T-helper 2 cell treated with Interferon-gamma antibody and Interleukin-4, amounts not matched to agents 5 μg/mL and 100 μg/mL, for 36 hours (primary cell): ENCODE data around the gene STAG1.
"Not testable (repeated sequence)": the region's sequence is repeated elsewhere in the genome, so short reads cannot be mapped to it uniquely, and the experiment has no call there.

Source experiments
- DNase-seq: peaks from one replicate; pipeline ENCODE4 v3.0.0; 2021; ENCODE audit warnings: low spot score
- H3K27ac Mint-ChIP-seq: one replicate; pipeline ENCODE4 v1.8.0; 2021; ENCODE audit warnings: mild to moderate bottlenecking, mixed read lengths
- H3K27me3 Mint-ChIP-seq: one replicate; pipeline ENCODE4 v1.8.0; 2021; ENCODE audit warnings: low read depth, mixed read lengths
- H3K36me3 Mint-ChIP-seq: one replicate; pipeline ENCODE4 v1.8.0; 2021; ENCODE audit warnings: low read depth, mixed read lengths
- H3K4me1 Mint-ChIP-seq: one replicate; pipeline ENCODE4 v1.8.0; 2021; ENCODE audit warnings: low read depth, mixed read lengths
- H3K4me3 Mint-ChIP-seq: one replicate; pipeline ENCODE4 v1.8.0; 2022; ENCODE audit warnings: mild to moderate bottlenecking, moderate library complexity, mixed read lengths
- H3K9me3 Mint-ChIP-seq: one replicate; pipeline ENCODE4 v1.8.0; 2021; ENCODE audit warnings: mixed read lengths

The STAG1 gene

DNA sequence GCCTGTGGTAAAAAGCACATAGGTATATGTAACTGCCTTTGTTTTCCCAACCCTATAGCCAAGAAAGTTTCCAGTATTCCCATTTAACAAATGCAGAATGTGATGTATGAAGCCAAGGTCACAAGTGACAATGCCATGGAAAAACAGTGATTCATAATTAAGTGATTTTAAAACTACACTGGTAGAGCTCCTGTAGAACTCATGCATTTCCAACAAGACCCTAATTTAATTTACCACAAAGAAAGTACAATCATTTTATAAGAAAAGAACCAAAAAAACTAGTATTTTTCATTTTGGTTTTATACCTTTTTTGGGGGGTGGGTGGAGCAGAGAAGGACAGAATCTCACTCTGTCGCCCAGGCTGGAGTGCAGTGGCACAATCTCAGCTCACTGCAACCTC is 82.0 kb downstream of the STAG1 start:
- peaks cover 9% of the 10 kb centered on the region for H3K36me3 Mint-ChIP-seq
- no peak overlapping the region for H3K27ac Mint-ChIP-seq
- no peak for DNase-seq
- no peaks in the 10 kb centered on the region for H3K9me3 Mint-ChIP-seq
- H3K4me3 Mint-ChIP-seq: no peak overlapping the region
- H3K27me3 Mint-ChIP-seq: no peaks in the 10 kb centered on the region
- H3K4me1 Mint-ChIP-seq: peaks cover 17% of the 10 kb centered on the region

DNA sequence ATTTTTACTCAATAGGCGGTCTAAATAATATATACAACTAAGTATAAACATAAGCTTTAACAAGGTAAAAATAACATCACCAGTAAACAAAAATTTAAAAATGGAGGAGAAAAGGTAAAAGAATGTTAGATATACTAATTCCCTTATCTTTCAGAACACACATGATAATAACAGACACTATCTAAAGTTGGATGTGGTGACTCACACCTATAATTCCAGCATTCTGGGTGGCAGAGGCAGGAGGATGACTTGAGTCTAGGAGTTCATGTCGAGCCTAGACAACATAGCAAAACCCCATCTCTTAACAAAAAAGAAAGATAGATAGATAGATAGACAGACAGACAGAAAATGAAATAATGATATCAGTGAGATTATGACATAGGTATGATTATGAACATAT is 85.1 kb downstream of the STAG1 start:
- H3K4me1 Mint-ChIP-seq: peaks cover 11% of the 10 kb centered on the region
- no peak overlapping the region for H3K4me3 Mint-ChIP-seq
- no peak overlapping the region for H3K27ac Mint-ChIP-seq
- no peaks in the 10 kb centered on the region for H3K27me3 Mint-ChIP-seq
- peaks cover 9% of the 10 kb centered on the region for H3K36me3 Mint-ChIP-seq
- no peaks in the 10 kb centered on the region for H3K9me3 Mint-ChIP-seq
- DNase-seq: no peak

DNA sequence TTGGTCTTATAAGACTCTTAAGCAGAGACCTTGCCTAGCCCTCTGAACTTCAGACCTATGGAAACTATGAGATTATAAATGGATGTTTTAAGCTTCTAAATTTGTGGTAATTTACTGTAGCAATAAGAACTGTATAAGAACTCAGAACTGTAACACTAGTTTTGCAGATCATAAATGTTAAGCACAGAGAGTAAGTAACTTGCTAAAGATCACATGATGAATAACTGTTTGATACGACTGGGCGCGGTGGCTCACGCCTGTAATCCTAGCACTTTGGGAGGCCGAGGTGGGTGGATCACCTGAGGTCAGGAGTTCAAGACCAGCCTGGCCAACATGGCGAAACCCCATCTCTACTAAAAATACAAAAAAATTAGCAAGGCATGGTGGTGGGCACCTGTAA is 85.9 kb downstream of the STAG1 start:
- DNase-seq, H3K27ac Mint-ChIP-seq, H3K9me3 Mint-ChIP-seq, H3K27me3 Mint-ChIP-seq, H3K4me3 Mint-ChIP-seq, H3K36me3 Mint-ChIP-seq: not testable (repeated sequence)
- peaks cover 11% of the 10 kb centered on the region for H3K4me1 Mint-ChIP-seq

DNA sequence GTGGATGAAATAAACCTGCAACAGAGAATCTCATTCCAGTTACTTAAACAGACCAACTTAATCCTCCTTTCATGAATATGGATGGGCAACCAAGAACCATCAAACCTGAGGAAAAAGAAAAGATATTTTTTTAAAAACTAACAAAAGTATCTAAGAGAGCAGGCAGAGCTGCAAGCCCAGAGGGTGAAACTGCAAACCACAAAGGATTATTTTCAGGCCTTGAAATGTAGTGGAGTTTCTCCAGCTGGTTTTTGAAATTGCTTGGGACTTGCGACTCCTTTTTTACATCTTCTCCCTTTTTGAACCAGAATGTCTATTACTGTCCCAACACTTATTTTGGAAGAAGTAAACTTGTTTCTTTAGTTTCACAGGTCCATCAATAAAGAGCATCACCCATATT is 87.4 kb downstream of the STAG1 start:
- H3K9me3 Mint-ChIP-seq: no peaks in the 10 kb centered on the region
- H3K27ac Mint-ChIP-seq: no peak overlapping the region
- H3K4me1 Mint-ChIP-seq: peaks cover 11% of the 10 kb centered on the region
- no peak for DNase-seq
- no peaks in the 10 kb centered on the region for H3K27me3 Mint-ChIP-seq
- H3K36me3 Mint-ChIP-seq: peaks cover 5% of the 10 kb centered on the region
- H3K4me3 Mint-ChIP-seq: no peak overlapping the region

DNA sequence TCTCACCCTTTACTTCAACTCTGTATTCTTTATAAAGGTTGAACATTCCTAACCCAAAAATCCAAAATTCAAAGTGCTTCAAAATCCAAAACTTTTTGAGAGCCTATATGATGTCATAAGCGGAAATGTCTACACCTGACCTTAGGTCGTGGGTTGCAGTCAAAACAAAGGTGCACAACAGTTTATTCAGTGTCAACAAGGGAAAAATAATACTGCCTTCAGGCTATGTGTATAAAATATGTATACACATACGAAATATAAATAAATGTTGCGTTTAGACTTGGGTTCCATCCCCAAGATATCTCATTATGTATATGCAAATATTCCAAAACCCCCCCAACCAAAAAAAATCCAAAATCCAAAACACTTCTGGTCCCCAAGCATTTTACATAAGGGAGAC is 90.9 kb downstream of the STAG1 start:
- Mint-ChIP-seq H3K36me3 (peaks cover 2% of the 10 kb centered on the region), H3K27ac (no peak overlapping the region), H3K4me3 (no peak overlapping the region), H3K4me1 (peaks cover 11% of the 10 kb centered on the region), H3K9me3 (peaks cover under 1% of the 10 kb centered on the region), H3K27me3 (no peaks in the 10 kb centered on the region)
- no peak for DNase-seq

DNA sequence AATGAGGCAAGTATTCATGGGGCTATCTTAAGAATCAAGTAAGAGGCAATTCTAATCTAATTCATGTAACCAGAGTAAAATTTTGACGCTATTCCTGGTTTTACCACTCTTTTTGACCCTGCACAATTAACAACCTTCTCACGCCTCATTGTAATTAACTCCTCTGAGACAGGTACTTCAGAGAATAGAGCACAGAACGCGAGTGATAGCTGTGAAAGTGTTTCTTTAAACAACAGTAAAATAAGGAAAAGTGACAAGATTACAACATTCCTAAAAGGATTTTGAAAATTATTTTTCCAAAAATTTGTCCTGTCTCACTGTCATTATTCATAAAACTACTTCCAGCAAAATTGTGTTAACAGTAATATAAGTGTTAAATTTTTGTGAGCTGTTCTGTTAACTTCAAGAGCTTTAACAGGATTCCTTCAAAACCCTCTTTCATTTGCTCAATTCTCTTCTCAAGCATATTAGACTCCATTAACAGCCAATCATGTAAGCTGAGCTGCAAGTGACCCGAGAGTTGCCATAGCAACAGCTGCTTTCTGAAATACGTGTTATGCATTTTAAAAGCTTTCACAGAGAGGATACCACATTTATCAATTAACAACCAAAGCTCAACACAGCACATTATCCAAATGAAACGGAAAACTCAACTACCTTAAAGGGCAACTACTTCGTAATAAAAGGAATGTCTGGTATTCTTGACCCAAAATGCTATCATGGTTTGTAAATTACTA is 93.1 kb downstream of the STAG1 start:
- H3K4me3 Mint-ChIP-seq: no peak overlapping the region
- H3K36me3 Mint-ChIP-seq: peaks cover 11% of the 10 kb centered on the region

DNA sequence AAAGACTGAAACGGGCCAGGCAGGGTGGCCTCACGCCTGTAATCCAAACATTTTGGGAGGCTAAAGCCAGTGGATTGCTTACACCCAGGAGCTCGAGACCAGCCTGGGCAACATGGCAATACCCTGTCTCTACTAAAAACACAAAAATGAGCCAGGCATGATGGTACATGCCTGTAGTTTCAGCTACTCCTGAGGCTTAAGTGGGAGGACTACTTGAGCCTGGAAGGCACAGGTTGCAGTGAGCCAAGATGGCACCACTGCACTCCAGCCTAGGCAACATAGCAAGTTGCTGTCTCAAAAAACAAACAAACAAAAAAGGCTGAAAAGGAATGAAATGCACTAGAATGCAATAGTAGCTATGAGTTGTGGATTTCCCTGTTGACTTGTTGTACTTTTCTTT is 94.7 kb downstream of the STAG1 start:
- Mint-ChIP-seq H3K36me3 (peaks cover 17% of the 10 kb centered on the region), H3K27me3 (no peaks in the 10 kb centered on the region), H3K4me3 (no peak overlapping the region), H3K4me1 (no peaks in the 10 kb centered on the region), H3K27ac (no peak overlapping the region), H3K9me3 (peaks cover 29% of the 10 kb centered on the region)
- no peak for DNase-seq

More for the DNA sequence above, 93.1 kb downstream of the STAG1 start:
- H3K27ac Mint-ChIP-seq: no peak overlapping the region
- peaks cover 19% of the 10 kb centered on the region for H3K9me3 Mint-ChIP-seq
- peaks cover 6% of the 10 kb centered on the region for H3K4me1 Mint-ChIP-seq
- H3K27me3 Mint-ChIP-seq: no peaks in the 10 kb centered on the region
- no peak for DNase-seq

DNA sequence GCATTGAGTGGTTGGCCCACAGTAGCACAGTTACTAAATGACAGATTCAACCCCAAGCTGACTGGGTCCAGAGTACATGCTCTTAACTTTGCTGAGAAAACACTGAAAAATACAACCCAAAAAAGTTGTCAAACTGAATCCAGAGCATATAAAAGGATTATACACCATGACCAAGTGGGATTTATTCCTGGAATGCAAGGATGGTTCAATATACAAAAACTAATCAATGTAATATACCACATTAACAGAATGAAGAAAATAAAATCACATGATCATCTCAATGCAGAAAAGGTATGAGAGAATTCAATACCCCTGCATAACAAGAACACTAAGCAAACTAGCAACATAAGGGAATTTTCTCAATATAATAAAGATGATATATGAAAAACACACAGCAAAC is 98.5 kb downstream of the STAG1 start:
- no peak overlapping the region for H3K4me3 Mint-ChIP-seq
- no peaks in the 10 kb centered on the region for H3K27me3 Mint-ChIP-seq
- DNase-seq: no peak
- peaks cover 29% of the 10 kb centered on the region for H3K36me3 Mint-ChIP-seq
- peaks cover 33% of the 10 kb centered on the region for H3K9me3 Mint-ChIP-seq
- peaks cover 8% of the 10 kb centered on the region for H3K4me1 Mint-ChIP-seq
- no peak overlapping the region for H3K27ac Mint-ChIP-seq

DNA sequence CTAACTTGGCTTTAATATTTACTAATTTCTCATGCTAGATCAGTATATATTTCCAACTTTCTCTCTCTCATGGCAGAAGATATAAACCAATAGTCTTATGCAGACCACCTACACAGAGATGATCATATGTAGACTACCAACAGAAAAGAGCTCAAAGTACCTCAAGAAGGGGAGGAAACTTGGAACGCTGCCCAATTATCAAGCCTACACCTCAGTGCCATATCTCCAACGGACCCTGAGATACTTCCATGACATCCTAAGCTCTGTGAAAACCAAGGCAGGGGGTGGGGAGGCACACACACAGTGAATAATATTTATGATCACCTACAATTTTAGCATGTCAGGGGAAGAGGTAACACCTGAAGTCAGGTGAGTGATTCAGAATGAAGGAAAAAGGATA is 100.6 kb downstream of the STAG1 start:
- Mint-ChIP-seq H3K36me3 (peaks cover 27% of the 10 kb centered on the region), H3K9me3 (peaks cover 33% of the 10 kb centered on the region), H3K4me3 (no peak overlapping the region), H3K27ac (no peak overlapping the region), H3K27me3 (no peaks in the 10 kb centered on the region), H3K4me1 (peaks cover 8% of the 10 kb centered on the region)
- DNase-seq: no peak

DNA sequence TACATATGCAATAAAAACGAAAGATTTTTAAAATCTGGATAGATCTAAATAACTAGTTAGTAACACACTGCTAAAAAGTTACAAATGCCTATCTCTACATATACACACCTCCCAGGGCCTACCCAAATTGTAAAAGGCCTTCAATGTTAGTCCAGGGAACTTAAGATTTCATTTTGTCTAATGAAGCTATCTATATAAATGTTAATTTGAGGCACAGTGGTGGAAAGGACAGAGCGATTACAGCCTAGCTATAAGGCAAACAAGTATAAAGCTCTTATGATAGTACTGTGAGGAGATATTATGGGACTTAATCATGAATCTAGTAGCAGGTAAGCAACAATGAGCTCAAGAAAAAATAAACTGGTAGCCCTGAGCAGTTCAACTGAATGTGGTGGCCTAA is 101.7 kb downstream of the STAG1 start:
- H3K36me3 Mint-ChIP-seq: peaks cover 26% of the 10 kb centered on the region
- no peaks in the 10 kb centered on the region for H3K27me3 Mint-ChIP-seq
- peaks cover 13% of the 10 kb centered on the region for H3K4me1 Mint-ChIP-seq
- no peak for DNase-seq
- no peak overlapping the region for H3K4me3 Mint-ChIP-seq
- no peak overlapping the region for H3K27ac Mint-ChIP-seq
- peaks cover 27% of the 10 kb centered on the region for H3K9me3 Mint-ChIP-seq

DNA sequence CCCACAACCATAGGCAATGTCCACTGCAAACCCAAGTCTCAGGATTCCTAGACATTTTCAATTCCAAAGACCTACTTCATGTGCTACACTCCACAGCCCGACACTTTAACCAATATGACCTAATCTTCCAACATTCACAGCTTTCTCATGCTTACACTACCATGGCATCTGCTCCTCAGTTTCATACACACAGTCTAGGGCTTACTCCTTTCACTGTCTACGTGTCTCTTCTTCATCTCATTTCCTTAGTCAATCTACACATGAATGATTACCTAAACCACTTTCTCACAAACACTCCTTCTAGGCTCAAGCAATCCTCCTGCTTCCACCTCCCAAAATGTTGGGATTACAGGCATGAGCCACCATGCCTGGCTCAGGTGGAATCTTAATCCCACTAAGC is 106.3 kb downstream of the STAG1 start:
- no peaks in the 10 kb centered on the region for H3K27me3 Mint-ChIP-seq
- no peak overlapping the region for H3K27ac Mint-ChIP-seq
- H3K9me3 Mint-ChIP-seq: no peaks in the 10 kb centered on the region
- no peak overlapping the region for H3K4me3 Mint-ChIP-seq
- peaks cover 14% of the 10 kb centered on the region for H3K4me1 Mint-ChIP-seq
- peaks cover 7% of the 10 kb centered on the region for H3K36me3 Mint-ChIP-seq
- DNase-seq: no peak

DNA sequence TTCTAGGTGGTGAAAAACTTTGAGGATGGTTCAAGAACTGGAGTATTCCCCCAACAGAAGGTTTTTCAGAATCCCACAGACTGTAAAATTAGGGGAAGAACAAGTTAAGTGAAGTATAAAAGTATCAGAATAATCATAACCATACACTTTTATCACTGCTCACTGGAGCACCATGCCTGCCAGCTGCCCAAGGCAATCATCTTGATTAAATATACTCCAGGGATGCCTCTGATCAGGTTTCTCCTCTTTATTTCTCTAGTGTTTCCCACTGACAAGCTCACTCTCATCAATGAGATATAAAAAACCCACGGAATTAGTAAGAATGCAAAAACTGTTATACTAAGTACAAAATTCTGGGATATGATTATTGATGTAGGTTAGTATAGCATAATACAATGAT is 108.0 kb downstream of the STAG1 start:
- Mint-ChIP-seq H3K9me3 (no peaks in the 10 kb centered on the region), H3K27ac (no peak overlapping the region), H3K27me3 (no peaks in the 10 kb centered on the region), H3K4me3 (no peak overlapping the region), H3K4me1 (peaks cover 12% of the 10 kb centered on the region), H3K36me3 (peaks cover 4% of the 10 kb centered on the region)
- no peak for DNase-seq

DNA sequence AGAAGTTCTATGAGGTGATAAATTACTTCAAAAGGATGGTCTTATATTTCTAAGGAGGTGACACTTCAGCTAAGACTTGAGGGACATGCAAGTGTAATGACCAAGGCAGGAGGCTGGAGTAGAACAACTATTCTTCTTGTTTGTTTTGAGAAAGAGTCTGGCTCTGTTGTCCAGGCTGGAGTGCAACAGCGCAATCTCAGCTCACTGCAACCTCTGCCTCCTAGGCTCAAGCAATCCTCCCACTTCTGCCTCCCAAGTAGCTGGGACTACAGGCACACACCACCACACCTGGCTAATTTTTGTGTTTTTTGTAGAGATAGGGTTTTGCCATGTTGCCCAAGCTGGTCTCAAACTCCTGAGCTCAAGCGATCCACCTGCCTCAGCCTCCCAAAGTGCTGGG is 108.8 kb downstream of the STAG1 start:
- not testable (repeated sequence) for H3K9me3 Mint-ChIP-seq, H3K27me3 Mint-ChIP-seq, H3K27ac Mint-ChIP-seq, DNase-seq, H3K36me3 Mint-ChIP-seq, H3K4me3 Mint-ChIP-seq
- peaks cover 12% of the 10 kb centered on the region for H3K4me1 Mint-ChIP-seq

DNA sequence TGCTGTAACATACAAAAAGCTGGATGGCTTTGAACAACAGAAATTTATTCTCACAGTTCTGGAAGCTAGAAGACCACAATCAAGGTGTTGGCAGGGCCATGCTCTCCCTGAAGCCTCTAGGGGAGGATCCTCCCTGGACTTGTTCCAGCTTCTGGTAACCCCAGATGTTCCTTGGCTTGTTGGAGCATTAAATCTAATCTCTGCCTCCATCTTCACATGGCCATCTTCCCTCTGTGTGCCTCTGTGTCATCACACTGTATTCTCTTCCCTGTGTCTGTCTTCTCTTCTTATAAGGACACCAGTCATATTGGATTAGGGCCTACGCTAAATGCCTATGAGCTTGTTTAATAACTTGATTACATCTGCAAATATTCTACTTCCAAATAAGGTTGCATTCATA is 109.5 kb downstream of the STAG1 start:
- Mint-ChIP-seq H3K36me3 (peaks cover 4% of the 10 kb centered on the region), H3K4me3 (no peak overlapping the region), H3K9me3 (no peaks in the 10 kb centered on the region), H3K27me3 (no peaks in the 10 kb centered on the region), H3K4me1 (peaks cover 12% of the 10 kb centered on the region), H3K27ac (no peak overlapping the region)
- no peak for DNase-seq

DNA sequence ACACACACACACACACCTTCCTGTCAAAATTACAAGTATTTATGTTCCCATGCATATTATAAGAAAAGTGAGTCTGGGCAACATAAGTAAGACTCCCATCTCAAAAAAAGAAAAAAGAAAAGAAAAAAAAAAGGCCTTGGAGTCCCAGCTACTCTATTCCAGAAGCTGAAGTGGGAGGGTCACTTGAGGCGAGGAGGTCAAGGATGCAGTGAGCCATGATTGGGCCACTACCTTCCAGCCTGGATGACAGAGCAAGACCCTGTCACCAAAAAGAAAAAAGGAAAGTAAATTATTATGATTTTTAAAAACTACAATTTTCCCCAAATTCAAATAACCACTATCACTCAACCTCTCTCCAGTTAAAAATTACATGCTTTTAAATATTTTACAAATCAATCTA is 113.1 kb downstream of the STAG1 start:
- DNase-seq: no peak
- Mint-ChIP-seq H3K4me1 (peaks cover 9% of the 10 kb centered on the region), H3K36me3 (peaks cover 5% of the 10 kb centered on the region), H3K4me3 (no peak overlapping the region), H3K27ac (no peak overlapping the region), H3K27me3 (no peaks in the 10 kb centered on the region), H3K9me3 (no peaks in the 10 kb centered on the region)
